Suppressor macrophage treated with lipopolysaccharide for 1 hour (primary cell): ENCODE data around the gene DNMT3A.
"Not testable (repeated sequence)": the region's sequence is repeated elsewhere in the genome, so short reads cannot be mapped to it uniquely, and the experiment has no call there.

Experiments
- DNase-seq, 3 donors: peaks; one replicate each; pipeline ENCODE4 v3.0.0-alpha.2; 2020 to 2022

The DNMT3A gene

DNA sequence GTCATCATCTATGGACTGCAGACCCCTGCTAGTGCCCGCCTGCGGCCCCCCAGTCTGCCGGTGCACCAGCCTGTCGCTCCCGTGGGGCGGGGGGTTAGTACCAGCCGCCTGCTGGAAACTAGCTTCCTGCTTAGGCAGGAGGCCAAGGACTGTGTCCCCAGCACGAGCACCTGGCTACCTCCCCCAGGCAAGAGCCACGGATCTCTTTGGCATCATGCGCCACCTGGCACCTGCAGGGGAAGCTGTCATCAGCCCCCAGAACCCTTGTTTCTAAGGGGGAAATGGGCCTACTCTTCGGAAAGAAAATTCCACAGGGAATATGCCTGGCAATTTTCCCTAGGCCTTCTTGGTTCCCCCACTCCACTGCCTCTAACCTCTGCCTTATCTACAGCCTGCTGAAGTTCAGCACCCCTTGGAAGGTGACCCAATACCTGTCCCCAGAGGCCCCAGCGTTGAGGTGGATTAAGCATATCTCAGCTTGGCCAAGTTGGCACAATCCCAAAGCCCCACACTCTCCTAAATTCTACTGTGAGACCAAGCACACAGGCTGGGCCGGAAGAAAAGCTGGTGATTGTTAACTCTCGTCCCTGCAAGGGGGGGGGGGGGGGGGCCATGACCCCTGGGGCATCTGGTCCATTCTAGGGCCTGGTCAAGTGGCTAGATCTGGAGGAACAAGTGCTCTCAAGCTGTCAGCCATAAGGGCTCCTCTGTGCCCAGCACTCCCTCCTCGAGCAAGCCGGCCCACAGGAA is 111.4 kb downstream of the DNMT3A start:
- DNase-seq: no peak

DNA sequence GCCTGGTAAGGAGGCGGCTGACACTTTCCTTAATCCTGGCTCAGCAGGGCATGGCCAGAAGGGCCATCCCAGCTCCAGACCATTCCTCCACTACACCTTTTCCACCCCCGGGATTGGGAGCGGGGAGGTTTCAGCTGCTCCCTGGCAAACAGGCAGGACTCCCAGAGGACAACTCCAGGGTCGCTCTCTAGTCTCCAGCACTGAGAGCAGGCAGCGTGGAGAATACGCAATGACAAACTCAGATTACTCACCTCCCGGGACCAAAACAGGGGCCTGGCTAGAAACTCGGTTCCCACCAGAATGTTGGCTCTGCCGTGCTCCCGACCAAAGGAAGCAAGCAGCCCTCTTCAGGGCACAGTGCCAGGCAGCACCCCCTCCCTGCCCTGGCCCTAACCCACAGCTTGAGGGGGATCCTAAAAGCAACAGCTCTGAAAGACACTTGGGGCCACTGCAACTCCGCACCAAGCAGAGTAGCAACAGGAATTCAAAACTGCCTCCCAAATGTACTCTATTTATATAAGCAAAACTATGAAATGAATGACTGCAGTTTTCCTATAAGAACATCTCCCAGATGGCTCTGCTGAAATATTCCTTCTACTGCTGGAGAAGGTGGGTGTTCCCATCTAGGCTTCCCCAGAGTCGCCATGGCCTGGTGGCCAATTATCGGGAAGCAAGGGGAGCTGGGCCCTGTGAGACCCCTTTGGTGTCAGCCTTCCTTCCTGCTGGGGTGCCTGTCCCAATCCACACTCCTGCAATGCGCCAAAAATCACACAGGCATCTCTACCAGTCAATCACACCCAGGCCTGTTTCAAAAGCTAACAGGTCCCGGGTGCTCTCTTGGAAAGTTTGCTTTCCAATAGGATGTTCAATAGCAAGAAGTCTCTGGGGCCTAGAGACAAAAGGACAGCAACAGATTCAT is 112.2 kb downstream of the DNMT3A start:
- no peak for DNase-seq

DNA sequence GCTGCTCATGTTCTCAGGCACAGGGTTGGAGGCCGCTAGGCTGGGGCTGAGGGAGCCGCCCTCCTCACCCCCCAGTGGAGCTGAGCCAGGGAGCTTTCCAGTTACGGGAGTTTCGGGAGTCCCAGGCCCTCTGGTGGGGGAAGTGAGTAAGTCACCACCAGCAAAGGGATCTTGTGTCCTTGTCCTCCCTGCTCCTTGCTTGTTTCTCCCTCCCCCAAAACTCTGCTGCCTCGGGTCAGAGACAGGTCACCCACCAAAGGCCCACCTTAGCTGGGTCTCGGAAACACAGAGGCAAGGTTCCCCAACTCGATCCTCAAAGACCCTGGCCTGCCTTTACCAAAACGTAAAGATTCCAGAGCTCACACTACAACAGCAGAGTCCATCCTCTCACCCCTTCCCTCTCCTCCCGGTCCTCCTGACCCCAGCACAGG is 112.9 kb downstream of the DNMT3A start:
- peak; percentile 73 to 90 (median 86) for DNase-seq

DNA sequence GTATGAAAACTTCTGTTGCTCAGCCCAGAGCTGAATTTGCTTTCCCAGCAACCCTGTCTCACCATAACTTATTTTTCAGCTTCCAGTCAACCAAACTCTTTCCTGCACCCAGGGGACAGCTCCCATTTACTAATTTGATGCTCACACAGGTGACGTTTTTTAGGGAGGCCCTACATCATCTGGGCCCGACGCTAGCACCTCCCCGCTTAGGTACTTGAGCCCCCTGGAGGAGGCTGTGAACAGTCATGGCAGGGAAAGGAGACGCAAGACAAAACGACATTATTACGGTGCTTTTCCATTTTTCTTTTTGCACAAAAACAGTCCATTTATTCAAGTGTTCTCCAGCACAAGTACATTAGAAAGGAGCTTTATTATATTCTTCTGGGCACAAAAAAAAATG is 114.1 kb downstream of the DNMT3A start:
- DNase-seq: no peak

DNA sequence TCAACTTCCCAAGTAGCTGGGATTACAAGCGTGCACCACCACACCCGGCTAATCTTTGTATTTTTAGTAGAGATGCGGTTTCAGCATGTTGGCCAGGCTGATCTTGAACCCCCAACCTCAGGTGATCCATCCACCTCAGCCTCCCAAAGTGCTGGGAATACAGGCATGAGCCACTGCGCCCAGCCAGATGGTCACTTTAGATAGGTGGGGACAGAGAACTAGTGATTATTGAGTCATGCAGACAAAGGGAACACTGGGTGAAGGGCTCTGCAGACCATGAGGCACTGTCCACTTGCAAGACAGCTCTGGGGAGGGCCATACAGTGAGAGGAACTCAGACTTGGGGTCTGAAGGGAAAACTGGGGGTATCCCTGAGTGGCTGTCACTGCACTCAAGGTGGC is 114.9 kb downstream of the DNMT3A start:
- no peak for DNase-seq

DNA sequence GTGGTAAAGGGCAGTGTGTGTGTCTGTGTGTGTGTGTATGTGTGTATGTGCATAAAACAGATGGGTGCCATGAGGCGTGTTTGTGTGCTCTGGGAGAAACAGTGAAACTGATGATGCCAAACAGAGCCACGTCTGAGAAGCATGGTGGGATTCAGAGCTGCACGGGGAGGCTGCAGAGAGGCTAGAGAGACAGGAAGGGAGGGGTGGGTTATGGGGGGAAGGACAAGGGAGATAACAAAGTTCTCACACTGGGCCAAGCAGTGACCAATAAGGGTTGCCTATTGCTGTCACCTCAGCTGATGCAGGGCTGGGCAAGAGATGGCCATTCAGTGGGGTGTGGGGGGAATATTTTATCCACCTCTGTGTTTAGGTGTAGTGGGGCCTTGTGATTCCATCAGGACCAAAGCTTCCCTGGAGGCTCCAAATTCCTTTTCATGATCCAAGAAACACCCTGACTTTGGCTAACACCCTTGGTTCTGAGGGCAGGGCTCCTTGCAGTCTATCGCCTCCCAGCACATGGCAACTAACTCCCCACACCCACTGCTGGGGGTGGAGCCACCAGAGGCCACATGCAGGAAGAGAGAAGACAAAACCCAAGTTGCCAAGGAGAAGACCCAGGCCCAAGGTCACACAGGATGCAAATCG is 119.1 kb downstream of the DNMT3A start:
- no peak for DNase-seq

DNA sequence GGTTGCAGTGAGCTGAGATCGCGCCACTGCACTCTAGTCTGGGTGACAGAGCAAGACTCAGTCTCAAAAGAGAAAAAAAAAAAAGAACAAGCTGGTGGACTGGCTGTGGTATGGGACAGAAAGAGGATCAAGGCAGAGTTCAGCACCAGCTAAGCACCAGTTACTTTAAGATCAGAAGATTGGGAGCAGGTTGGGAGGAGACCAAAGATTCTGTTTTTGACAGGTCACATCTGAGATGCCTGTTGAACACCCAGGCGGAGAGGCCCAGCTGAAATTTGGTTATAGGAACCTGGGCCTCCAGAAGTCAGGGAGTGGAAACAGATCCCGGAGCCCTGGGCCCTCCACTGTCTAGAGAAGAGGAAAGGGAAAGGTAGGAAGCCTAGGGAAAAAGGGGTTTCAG is 120.1 kb downstream of the DNMT3A start:
- DNase-seq: no peak

DNA sequence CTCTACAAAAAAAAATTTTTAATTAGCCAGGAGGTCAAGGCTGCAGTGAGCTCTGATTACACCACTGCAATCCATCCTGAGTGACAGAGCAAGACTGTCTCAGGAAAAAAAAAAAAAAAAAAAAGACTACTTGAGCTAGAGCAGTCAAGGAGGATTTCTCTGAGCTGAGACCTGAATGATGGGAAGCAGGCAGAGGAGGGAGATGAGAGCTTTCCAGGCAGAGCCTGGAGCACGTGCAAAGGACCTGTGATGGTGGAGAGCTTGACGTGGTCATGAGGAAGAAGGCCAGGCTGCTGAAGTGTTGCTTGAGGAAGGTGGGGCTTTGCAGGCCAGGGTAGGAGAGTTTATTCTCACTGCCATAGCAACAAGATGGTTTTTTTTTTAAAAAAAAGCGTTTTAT is 121.4 kb downstream of the DNMT3A start:
- no peak for DNase-seq

DNA sequence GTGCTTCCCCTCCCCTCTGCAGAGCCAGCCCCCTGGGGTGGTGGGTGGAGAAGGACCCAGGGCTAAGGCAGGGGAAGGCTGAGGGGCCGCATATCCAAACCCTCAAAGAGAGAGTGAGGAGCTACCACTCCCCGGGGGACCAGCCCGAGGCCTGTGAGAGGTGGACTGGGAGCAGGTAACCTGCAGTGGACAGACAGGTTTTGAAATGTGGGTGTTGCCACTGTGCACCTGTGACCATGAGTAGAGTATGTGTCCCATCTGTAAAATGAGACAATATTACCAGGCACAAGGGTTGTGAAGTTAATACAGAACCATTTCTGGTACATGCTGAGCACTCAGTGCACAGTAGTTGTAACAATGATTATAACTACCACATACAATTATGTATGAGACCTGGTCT is 122.1 kb downstream of the DNMT3A start:
- DNase-seq: no peak

DNA sequence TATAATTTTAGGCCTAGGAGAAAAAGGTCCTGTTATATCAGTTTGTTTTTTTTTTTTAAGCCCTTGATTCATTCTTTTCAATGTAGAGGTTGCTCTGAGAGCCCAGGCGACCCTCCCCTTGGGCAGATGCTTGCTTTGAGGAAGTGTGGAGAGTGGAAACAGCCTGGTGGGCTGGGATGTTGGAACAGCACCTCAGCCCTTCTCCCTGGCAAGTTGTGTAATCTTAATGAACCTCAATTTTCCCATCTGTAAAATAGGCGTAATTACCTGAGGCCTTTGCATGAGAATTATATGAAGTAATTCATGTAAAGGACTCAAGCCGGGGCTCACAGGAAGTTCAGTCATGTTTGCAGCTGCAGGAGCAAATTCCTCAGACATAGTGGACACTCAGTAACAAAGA is 123.6 kb downstream of the DNMT3A start:
- no peak for DNase-seq

DNA sequence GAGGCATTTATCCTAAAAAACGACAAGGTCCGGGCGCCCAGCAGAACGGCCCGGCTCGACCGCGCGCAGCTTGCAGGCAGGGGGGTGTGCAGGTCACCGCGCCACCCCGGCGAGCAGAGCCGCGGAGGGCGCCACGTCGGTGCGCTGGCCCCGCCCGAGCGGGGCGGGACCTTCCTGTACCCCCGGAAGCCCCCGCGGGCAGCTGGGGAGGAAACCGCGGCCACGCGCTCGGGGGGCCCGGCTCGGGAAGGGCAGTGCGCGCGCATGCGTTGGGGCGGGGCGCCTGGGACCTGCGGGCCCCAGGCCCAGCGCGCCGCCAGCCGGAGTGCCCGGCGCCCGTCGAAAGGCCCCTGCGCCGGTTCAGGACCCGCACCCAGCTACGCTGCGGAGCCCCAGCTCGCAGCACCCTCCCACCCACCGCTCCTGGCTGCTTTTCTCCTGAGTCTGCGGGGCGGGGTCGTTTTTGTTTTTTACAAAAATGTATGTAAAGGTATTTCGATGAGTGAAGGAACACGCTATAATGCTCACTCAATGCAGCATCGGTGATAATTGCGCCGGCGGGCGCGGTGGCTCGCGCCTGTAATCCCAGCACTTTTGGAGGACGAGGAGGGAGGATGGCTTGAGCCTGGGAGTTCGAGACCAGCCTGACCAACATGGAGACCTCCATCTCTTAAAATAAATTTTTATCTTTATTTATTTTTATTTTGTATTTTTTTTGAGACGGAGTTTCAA is 125.6 kb downstream of the DNMT3A start:
- DNase-seq: peak; percentile 24 to 68 (median 31)

DNA sequence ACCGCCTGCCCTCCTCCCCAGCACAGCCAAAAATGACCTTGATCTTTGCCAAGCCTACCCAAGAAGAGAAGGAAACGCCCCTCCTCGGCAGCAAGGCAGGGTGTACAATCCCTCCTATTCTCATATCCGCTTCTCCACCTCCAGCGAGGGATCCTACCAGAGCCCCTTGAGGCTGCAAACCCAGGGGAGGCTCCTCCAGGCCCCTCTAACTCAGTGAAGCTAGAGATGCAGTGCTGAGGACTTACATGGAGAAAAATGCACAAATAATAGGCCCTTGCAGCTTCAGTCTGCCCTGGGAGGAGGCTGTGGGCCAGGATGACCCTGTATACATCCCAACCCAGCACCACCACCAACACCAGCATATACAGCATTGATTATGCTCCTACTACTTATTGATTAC is 126.5 kb downstream of the DNMT3A start:
- no peak for DNase-seq

DNA sequence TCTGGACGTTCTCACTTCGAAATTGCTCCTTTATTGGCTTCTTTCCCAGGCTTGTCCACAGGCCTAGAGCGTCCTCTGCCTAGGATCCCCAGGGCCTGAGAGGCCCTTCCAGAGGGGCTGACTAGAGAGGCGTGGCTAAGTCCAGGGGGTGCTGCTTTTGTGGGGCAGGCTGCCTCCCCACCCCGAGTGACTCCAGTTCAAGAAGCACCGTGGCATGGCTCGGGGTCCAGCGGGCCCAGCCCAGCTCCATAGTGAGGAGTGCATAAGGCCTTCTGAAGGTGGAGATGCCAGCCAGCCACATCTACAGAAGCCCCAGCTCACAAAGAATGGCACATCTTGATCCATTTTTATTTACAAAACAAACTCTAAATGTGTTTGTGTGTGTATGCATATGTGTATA is 128.5 kb downstream of the DNMT3A start:
- DNase-seq: no peak

DNA sequence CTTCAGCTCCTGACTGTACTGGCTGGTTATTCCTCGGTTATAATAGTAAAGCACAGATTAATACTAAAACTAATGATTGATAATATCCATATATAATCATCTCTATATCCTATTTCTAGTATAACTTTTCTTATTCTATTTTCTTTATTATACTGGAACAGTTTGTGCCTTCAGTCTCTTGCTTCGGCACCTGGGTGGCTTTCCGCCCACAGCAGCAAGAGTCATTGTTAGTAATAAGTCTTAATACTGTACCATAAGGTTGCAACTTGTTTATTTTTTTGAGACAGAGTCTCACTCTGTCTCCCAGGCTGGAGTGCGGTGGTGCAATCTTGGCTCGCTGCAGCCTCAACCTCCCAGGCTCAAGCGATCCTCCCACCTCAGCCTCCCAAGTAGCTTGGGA is 130.8 kb downstream of the DNMT3A start:
- not testable (repeated sequence) for DNase-seq

DNA sequence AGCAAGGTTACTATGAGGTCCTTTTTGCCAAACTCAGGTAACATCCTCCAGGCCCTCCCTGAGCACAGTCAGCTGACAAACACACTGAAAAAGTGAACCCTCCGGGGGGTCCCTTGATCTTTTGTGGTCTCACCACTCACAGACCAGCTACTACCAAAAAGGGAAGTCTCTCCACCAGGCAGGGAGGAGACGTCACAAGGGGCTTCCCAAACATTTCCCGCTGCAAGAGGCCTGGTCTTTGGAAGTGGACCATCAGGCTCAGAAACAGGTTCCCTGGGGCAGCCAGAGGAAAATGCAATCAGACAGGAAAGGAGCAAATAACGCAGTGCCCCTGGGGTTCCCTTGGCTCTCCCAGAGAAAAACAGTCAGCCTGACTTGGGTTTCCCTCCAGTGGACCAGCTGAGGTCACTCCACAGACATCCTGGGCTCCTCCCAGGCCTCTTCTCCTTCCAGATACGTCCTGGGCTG is 134.6 kb downstream of the DNMT3A start:
- peak; percentile 76 to 86 (median 84) for DNase-seq

DNA sequence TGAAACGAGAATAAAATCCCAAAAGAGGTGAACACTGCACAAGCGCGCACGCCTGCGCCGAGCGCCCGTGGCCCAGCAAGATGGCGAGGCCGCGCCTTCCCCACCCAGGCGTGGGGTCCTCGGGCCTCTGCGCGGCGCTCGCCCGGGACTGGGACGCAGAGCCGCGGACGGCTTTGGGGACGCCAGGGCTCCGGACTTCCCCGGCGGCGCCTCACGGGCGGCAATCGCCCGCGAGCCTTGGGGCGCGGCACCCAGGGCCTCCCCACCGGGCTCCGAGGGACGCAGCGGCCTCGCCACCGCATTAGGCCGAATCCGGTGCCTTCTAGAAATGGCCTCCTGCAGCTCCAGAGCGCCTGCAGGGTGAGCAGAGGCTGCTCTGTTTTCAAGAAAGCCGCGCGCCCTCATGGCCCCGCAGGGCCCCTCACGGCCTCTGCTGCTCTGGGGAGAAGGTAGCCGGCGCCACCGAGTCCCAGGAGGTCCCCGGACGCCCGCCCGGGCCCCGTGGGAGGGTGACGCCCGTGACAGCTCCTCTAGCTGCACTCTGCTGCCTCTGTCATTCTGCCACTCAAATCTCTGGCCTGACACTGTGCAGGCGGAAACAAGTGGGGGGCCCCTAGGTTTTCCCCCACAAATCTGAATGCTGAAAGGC is 137.4 kb downstream of the DNMT3A start:
- DNase-seq: peak in 2 of 3 donors; percentile 26 to 45

DNA sequence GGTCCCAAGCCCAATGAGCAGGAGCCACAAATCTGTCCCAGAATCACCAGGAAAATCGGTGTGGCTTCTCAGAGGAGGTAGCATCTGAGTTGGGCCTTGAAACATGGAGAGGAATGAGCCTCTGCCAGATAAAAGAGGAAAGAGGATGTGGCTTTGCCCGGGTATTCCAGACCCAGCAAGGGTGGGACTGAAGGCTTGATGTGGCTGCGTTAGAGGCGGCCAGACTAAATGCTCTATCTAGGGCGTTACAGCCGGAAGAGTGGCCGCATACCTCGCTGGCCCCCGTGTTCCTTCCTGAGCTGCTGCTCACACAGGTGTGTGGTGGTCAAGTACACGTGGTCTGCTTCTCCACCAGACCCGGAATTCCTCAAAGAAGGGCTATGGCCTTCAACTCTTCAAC is 139.4 kb downstream of the DNMT3A start:
- peak; percentile 58 to 69 (median 60) for DNase-seq

DNA sequence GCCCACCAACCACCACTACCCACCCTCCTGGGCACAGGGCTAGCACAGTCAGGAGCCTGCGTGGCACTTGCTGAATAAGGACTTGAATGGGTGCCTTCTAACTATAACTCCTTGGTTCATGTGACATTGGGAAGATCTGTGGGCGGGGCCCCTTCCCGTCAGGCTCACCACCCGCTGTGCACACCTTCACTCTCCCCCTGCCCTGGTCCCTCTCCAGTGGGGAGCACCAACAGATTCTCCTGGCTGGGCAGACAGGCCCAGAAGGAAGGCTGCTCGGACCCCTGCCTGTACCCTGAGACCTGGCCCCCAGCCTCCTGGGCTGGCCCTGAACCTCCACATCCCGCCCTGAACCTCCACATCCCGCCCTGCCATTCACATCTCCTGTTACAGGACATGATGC is 139.9 kb downstream of the DNMT3A start:
- no peak for DNase-seq

DNA sequence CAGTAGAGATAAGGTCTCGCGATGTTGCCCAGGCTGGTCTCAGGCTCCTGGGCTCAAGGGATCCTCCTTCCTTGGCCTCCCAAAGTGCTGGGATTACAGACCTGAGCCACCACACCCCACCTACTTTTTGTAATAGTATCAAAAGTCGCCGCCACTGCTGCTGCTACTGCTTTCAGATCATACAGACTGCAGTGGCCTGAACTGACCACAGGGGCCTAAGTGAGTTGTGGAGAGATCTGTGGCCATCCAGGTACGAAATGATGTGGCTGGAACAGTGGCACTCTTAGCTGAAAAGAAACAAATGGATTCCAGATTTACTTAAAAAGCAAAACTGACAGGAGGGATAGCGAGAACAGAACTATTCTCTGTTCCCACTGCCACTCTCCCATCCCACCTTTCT is 140.5 kb downstream of the DNMT3A start:
- DNase-seq: peak in 1 of 3 donors; percentile 12

DNA sequence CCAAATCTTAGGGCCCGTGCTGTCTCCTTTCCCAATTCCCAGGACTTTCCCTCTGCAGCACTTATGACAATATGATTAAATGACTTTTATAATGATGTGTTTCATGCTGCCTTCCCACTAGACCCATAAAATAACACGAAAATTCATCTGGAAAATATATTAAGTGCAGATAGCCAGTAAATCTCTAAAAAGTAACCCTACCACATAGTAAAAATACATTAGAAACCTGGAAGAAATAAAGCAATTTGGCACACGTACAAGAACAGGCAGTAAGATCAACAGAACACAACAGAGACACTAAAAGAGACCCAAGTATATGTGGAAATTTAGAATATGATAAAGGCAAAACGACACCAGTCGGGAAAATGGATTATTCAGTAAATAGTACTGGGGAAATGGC is 143.1 kb downstream of the DNMT3A start:
- no peak for DNase-seq

DNA sequence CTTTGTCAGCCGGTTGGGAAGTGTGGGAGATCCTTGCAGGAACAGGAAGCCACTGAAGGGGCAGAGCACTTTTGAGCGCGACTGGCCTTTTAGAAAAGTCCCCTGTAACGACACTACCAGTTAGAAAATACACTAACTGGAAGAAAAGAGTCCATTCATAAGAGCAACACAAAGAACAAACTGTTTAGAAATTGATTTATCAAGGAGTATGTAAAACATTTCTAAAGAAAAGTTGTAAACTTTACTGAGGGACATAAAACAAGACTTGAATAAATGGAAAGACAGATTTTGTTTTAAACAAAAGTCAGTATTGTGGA is 143.6 kb downstream of the DNMT3A start:
- DNase-seq: peak in 1 of 3 donors; percentile 29
